Activated CD4-positive, alpha-beta T cell treated with anti-CD3 and anti-CD28 coated beads for 1 hour (primary cell): ENCODE measurements around the gene BHLHE23.

Source experiments
- DNase-seq: peaks from one replicate; pipeline ENCODE4 v3.0.0-alpha.2; 2020

The BHLHE23 gene

DNA sequence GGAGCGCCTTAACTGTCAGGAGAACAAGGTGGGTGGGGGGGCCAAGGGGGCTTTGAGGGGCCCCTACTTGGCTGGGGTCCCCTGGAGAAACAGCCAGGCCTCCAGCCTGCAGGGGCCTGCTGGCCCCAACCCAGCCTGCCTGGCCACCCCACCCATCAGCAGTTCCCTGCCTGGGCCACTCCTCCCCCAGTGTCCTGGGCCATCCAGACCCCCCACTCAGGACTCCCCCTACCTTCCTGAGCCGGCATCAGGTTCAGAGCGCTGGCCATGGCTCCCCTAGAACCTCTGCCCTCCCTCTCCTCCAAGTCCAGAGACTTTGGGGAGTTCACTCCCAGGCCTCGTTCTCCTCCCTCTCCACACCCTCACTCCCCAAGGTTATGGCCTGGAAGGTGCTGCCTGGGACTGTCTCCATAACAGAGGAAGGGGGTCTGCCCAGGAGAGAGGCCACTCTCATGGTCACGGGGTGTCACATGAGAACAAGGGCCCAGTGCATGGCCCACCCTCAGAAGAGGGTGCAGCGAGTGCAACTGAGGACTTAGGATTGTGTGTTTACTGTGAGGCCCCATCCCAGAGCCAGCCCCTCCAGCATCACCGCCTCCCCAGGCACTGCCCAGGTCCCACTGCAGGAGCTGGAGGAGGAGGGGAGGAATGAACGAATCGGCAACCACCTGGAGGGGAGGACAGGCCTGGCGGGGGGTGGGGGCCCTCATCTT is 48.2 kb downstream of the BHLHE23 start:
- no peak for DNase-seq

DNA sequence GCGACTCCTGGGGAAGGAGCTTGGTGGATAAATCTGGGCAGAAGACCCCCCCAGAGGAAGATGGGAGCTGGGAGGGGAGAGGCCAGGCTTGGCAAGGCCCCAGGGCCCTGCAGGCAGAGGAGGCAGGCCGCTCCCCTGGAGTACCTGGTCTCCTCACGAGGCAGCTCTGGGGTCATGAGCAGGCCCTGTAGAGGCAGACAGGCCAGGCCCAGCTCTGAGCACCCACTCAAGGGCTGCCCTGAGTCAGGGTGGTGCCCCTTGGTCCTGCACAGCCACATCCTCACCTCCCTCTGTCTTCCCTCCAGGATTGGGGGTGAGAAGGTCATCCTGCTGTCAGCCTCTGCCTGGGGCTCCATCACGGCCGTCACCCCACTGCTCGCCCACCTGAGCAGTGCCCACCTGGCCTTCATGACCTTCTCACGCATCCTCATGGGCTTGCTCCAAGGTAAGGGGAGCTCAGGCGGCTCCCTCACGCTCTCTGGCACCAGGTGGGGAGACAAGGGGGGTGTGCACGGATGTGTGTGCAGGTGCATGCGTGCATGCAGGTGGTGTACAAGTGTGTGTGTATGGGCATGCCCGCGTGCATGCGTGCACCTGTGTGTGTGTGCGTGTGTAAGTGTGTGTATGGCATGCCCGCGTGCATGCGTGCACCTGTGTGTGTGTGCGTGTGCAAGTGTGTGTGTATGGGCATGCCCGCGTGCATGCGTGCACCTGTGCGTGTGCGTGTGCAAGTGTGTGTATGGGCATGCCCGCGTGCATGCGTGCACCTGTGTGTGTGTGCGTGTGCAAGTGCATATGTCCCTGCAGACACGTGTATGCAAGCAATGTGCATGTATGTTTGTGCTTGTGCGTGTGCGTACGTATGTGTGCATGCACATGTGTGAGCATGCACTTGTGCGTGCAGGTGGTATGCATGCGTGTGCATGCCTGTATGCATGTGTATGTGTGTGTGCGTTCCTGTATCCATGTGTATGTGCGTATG is 49.3 kb downstream of the BHLHE23 start:
- DNase-seq: no peak

DNA sequence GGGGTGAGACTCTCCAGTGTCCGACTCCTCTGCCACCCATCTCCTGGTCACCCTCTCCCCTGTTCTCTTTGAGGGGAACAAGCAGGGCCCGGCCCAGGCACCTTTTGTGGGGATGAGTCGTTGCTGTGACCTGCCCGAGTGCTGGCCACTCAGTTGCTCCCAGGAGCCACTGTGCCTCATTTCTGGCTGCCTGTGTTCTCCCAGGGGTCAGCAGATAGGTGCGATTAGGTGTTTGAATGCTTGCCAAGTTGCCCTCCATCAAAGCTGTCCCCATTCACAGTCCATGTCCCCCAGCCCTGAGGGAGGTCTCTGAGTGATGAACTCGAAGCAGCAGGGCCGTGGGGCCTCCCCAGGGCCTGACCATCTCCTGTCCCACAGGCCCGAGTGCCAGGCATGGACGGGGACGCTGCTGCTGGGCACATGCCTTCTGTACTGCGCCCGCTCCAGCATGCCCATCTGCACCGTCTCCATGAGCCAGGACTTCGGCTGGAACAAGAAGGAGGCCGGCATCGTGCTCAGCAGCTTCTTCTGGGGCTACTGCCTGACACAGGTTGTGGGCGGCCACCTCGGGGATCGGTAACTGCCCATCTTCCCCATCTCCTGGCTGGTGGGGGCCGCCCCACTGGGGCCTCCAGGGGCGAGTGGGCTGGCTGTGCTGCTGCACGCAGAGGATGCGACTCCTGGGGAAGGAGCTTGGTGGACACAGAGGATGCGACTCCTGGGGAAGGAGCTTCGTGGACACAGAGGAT is 50.2 kb downstream of the BHLHE23 start:
- DNase-seq: no peak
